Subcutaneous abdominal adipose tissue (tissue), 5 donors: ENCODE data around the gene HABP4.
"Not testable (repeated sequence)": the region's sequence is repeated elsewhere in the genome, so short reads cannot be mapped to it uniquely, and the experiment has no call there.

Source experiments
- H3K27ac ChIP-seq: one replicate; pipeline ENCODE4 v1.7.0; 2013; ENCODE audit warnings: low read depth, mild to moderate bottlenecking, inconsistent platforms, low read length, moderate library complexity
- H3K27me3 ChIP-seq, 5 donors: one replicate each; pipeline ENCODE4 v1.7.0; 2013; ENCODE audit warnings: low read length in 5 of 5, inconsistent platforms in 1 of 5; ENCODE audit not compliant: control insufficient read depth in 5 of 5, insufficient read depth in 4 of 5
- H3K36me3 ChIP-seq, 5 donors: one replicate each; pipeline ENCODE4 v1.7.0; 2013; ENCODE audit warnings: low read length in 5 of 5; ENCODE audit not compliant: control insufficient read depth in 5 of 5, insufficient read depth in 5 of 5
- H3K4me1 ChIP-seq, 5 donors: one replicate each; pipeline ENCODE4 v1.7.0; 2013; ENCODE audit warnings: low read length in 5 of 5, mild to moderate bottlenecking in 3 of 5, moderate library complexity in 1 of 5; ENCODE audit not compliant: control insufficient read depth in 5 of 5, insufficient read depth in 5 of 5
- H3K4me3 ChIP-seq, 5 donors: one replicate each; pipeline ENCODE4 v1.7.0; 2013; ENCODE audit warnings: low read length in 5 of 5, low read depth in 1 of 5
- H3K9ac ChIP-seq, 5 donors: one replicate each; pipeline ENCODE4 v1.7.0; 2013; ENCODE audit warnings: low read length in 5 of 5, mild to moderate bottlenecking in 4 of 5, moderate library complexity in 3 of 5
- H3K9me3 ChIP-seq, 5 donors: one replicate each; pipeline ENCODE4 v1.7.0; 2013; ENCODE audit warnings: low read length in 5 of 5; ENCODE audit not compliant: control insufficient read depth in 5 of 5
- donor health status: healthy.
- donor health status: healthy.
- donor health status: healthy.
- donor health status: healthy.
- donor health status: healthy.

The HABP4 gene

DNA sequence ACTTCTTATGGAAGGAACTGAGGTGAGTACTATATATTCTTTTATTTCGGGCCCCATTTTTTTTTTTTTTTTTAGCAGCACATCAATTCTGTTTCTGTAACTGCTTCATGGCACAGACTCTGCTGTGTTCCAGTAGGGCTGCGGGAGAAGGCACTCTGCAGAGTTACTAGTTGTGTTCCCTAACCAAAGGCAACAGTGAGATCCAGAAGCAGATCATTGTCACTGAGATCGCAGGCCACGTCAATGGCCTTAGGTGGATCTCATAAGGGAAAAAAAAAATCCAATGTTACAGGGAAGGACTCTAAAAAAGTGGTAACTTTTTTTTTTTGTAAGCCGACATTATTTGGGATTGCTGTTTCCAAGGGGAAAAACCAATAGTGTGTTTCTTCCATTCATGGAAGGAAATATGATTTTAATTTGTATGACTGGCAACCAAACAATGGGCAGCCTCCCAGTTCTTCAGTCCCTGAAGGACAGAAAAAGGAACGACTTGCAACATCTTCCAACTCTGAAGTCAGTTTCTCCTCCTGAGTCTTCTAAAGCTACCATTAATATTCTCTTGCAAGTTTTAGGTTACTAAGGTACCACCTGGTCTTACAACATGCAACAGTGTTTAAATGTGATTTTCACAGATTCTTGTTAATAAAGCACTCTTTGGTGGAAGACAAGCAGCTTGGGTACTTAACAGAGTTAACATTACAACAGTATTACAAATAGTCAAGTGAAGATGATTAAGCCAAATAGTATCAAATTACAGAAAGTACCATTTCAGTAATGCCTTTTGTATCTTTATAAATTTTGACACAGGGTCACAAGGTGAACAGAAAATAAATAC is 52.8 kb downstream of the HABP4 start:
- Histone ChIP-seq H3K9me3 (no peaks in the 10 kb centered on the region), H3K36me3 (peaks cover 0 to 9% (median 3%) of the 10 kb centered on the region in 5 donors), H3K27me3 (no peaks in the 10 kb centered on the region), H3K4me1 (peaks cover 3 to 40% (median 26%) of the 10 kb centered on the region in 5 donors), H3K9ac (no peak overlapping the region), H3K27ac (peak overlapping the region; percentile 76), H3K4me3 (no peak overlapping the region)

GRCh38 chr9:96503374-96503748 is 53.4 kb downstream of the HABP4 start:
- H3K4me3 ChIP-seq, H3K36me3 ChIP-seq, H3K27me3 ChIP-seq, H3K9ac ChIP-seq, H3K9me3 ChIP-seq: not testable (repeated sequence)
- Histone ChIP-seq H3K4me1 (peaks cover 3 to 40% (median 29%) of the 10 kb centered on the region in 5 donors), H3K27ac (peak overlapping the region; percentile 76)

DNA sequence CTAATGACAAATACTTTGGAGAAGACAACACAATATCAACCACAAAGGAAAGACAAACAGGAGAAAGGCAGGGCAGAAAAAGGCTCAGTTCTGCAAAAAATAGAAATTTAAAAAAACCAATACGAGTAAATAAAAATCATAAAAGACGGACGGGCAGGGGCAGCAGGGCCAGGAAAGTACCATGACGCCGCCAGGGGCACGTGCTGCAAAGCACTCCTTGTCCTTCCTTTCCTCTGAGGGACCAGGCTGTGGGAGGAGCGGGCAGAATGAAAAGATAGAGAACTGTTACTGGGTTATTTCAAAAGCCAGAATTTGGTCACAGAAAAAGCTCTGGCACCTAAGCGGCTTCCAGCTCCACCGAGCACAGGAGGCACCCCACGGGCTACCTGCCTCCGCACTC is 53.9 kb downstream of the HABP4 start:
- Histone ChIP-seq H3K36me3 (peaks cover 0 to 14% (median 3%) of the 10 kb centered on the region in 5 donors), H3K4me3 (no peak overlapping the region), H3K27ac (peak overlapping the region; percentile 76), H3K4me1 (peaks cover 3 to 46% (median 34%) of the 10 kb centered on the region in 5 donors), H3K27me3 (no peaks in the 10 kb centered on the region), H3K9me3 (no peaks in the 10 kb centered on the region), H3K9ac (no peak overlapping the region)

DNA sequence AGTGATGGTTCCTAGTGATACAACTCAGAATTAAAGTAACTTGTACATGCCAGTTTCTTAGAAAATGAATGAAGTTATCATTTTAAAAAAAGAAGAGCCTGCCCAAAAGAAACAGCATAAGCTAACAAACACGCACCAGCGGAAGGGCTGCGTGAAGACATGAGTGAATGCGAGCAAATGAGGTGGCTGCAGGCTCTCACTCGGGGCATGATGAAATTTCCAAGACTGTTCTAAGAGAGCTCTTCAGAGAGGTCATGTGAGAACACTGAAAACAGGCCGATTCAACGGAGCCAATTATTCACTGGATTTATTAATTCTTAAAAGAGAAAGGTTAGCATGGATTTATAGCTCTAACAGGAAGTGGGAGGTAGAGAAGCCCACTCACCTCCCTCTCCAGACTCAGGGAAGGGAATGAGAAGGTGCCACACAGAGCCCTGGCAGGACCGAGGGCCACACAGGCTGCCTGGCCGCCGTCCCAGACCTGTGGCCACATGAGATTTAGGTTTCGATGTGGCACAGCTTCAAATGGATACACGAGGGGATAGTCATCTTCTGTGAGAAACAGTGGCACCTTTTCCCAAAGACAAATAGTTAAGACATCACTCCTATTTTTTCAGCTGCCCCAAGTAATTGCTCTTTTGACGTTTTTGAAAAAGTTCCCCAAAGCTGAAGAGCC is 55.5 kb downstream of the HABP4 start:
- peaks cover 0 to 8% (median 3%) of the 10 kb centered on the region in 5 donors for H3K36me3 ChIP-seq
- H3K4me3 ChIP-seq, result no peak overlapping the region
- peaks cover 3 to 50% (median 36%) of the 10 kb centered on the region in 5 donors for H3K4me1 ChIP-seq
- peak overlapping the region; percentile 84 for H3K27ac ChIP-seq
- no peaks in the 10 kb centered on the region for H3K27me3 ChIP-seq
- H3K9ac ChIP-seq, result no peak overlapping the region
- H3K9me3 ChIP-seq, result no peaks in the 10 kb centered on the region

DNA sequence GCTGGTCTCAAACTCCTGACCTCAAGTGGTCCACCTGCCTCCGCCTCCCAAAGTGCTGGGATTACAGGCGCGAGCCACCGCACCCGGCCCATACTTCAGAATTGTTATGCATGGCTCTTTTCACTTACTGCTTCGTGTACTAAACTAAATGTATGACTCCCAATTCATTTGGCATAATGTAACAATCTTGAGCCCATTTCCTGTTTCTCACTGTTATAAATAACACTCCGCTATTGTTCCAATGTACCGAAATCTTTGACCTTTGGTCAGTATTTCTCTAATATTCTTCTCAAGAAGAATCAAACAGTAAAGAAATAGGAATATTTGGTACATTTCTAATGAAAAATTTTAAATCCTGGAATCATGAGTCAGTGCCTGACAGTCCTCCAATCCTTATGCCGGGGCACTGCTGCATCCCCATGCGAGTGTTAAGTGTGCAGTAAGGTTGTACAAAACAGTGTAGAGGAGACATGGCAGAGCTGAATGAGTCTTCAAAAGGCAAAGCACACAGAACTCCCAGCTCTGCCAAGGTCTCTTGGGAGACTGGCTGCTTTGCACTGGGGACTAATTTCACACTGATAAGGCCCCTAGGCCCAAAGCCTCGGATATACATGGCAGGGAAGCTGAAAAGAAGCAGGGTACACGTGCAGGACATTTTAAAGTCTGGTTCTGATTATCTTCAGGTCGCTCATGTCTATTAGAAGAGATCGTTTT is 58.4 kb downstream of the HABP4 start:
- Histone ChIP-seq H3K9ac (no peak overlapping the region), H3K4me1 (peaks cover 1 to 35% (median 26%) of the 10 kb centered on the region in 5 donors), H3K9me3 (no peaks in the 10 kb centered on the region), H3K4me3 (peak overlapping the region in 1 of 5 donors; percentile 3), H3K27ac (no peak overlapping the region), H3K36me3 (peaks cover 0 to 12% (median 3%) of the 10 kb centered on the region in 5 donors), H3K27me3 (no peaks in the 10 kb centered on the region)

GRCh38 chr9:96509026-96509425 is 59.1 kb downstream of the HABP4 start:
- Histone ChIP-seq H3K9me3 (no peaks in the 10 kb centered on the region), H3K9ac (no peak overlapping the region), H3K27ac (no peak overlapping the region), H3K4me1 (peaks cover 6 to 36% (median 32%) of the 10 kb centered on the region in 5 donors), H3K27me3 (no peaks in the 10 kb centered on the region), H3K4me3 (no peak overlapping the region), H3K36me3 (peaks cover 0 to 15% (median 3%) of the 10 kb centered on the region in 5 donors)

- H3K27ac ChIP-seq, result peak overlapping the region; percentile 32
- H3K36me3 ChIP-seq, result peaks cover 0 to 12% (median 3%) of the 10 kb centered on the region in 5 donors
- H3K9me3 ChIP-seq, result no peaks in the 10 kb centered on the region
- H3K27me3 ChIP-seq, result no peaks in the 10 kb centered on the region
- H3K9ac ChIP-seq, result no peak overlapping the region
- no peak overlapping the region for H3K4me3 ChIP-seq
- peaks cover 6 to 42% (median 40%) of the 10 kb centered on the region in 5 donors for H3K4me1 ChIP-seq
These were observed 59.9 kb downstream of the HABP4 start for GRCh38 chr9:96509848-96510247.

GRCh38 chr9:96510258-96510657 is 60.3 kb downstream of the HABP4 start:
- Histone ChIP-seq H3K4me1 (peaks cover 6 to 43% (median 40%) of the 10 kb centered on the region in 5 donors), H3K9ac (no peak overlapping the region), H3K36me3 (peaks cover 0 to 12% (median 3%) of the 10 kb centered on the region in 5 donors), H3K9me3 (no peaks in the 10 kb centered on the region), H3K27ac (peak overlapping the region; percentile 32), H3K27me3 (no peaks in the 10 kb centered on the region), H3K4me3 (no peak overlapping the region)

DNA sequence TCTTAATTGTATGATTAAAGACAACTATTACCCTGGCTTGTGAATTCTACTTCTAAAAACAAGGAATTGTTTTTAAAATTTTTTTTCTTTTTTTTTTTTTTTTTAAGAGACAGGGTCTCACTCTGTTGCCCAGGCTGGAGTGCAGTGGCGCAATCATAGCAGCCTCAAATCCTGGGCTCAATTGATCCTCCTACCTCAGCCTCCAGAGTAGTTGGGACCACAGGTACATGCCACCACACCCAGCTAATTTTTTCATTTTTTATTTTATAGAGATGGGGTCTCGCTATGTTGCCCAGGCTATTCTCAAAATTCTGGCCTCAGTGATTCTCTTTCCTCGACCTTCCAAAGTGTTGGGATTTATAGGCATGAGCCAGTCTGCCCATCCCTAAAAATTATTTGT is 62.3 kb downstream of the HABP4 start:
- H3K27ac ChIP-seq, result peak overlapping the region; percentile 70
- no peaks in the 10 kb centered on the region for H3K9me3 ChIP-seq
- H3K4me3 ChIP-seq, result no peak overlapping the region
- H3K4me1 ChIP-seq, result peaks cover 8 to 45% (median 43%) of the 10 kb centered on the region in 5 donors
- no peak overlapping the region for H3K9ac ChIP-seq
- H3K27me3 ChIP-seq, result no peaks in the 10 kb centered on the region
- peaks cover 0 to 12% (median 3%) of the 10 kb centered on the region in 5 donors for H3K36me3 ChIP-seq
